Glutamatergic neuron (in vitro differentiated cells): ENCODE data around the gene XPOT. TPM values are rescaled to one million over a fixed set of nuclear protein-coding genes. Genes with fewer than 3 reads are reported as not detected.

Source experiments
- DNase-seq: peaks from one replicate; pipeline ENCODE4 v3.0.0; 2022
- H3K27ac Mint-ChIP-seq: one replicate; pipeline ENCODE4 v1.8.0; 2020; ENCODE audit warnings: mild to moderate bottlenecking, mixed read lengths, inconsistent platforms; ENCODE audit not compliant: unreplicated experiment
- H3K27me3 Mint-ChIP-seq: one replicate; pipeline ENCODE4 v1.8.0; 2020; ENCODE audit warnings: mild to moderate bottlenecking, moderate library complexity, mixed read lengths, inconsistent platforms; ENCODE audit not compliant: unreplicated experiment
- H3K36me3 Mint-ChIP-seq: one replicate; pipeline ENCODE4 v1.8.0; 2020; ENCODE audit warnings: mild to moderate bottlenecking, mixed read lengths, inconsistent platforms; ENCODE audit not compliant: unreplicated experiment
- H3K4me1 Mint-ChIP-seq: one replicate; pipeline ENCODE4 v1.8.0; 2020; ENCODE audit warnings: mild to moderate bottlenecking, low read depth, mixed read lengths, inconsistent platforms; ENCODE audit not compliant: unreplicated experiment
- H3K4me3 Mint-ChIP-seq: one replicate; pipeline ENCODE4 v1.8.0; 2020; ENCODE audit warnings: mild to moderate bottlenecking, mixed read lengths, inconsistent platforms; ENCODE audit not compliant: unreplicated experiment
- H3K9me3 Mint-ChIP-seq: one replicate; pipeline ENCODE4 v1.8.0; 2020; ENCODE audit warnings: mild to moderate bottlenecking, moderate library complexity, mixed read lengths, inconsistent platforms; ENCODE audit not compliant: unreplicated experiment
- CTCF ChIP-seq: fragments of 200-600 bp; sonication (generic); IDR thresholded peaks from one replicate; pipeline ENCODE4 v1.5.0; 2021; ENCODE audit not compliant: partially characterized antibody, unreplicated experiment
- total RNA-seq: library from RNA; stranded (reverse); fragmentation: NEBNext Ultra II Directional; extraction: Animal tissue kit (Norgen Biotek cat#: 25700); gene quantifications from one replicate; pipeline ENCODE4 v1.2.1, GENCODE V29; 2021; ENCODE audit not compliant: unreplicated experiment

XPOT gene
- total RNA-seq, 1 donor from 2014 or later, result 108 TPM

GRCh38 chr12:64486657-64487056, 82.5 kb downstream of the XPOT start:
- no peak for TF ChIP-seq CTCF
- no peaks in the 10 kb centered on the region for H3K36me3 Mint-ChIP-seq
- no peaks in the 10 kb centered on the region for H3K27me3 Mint-ChIP-seq
- no peak overlapping the region for H3K27ac Mint-ChIP-seq
- DNase-seq, result no peak
- no peaks in the 10 kb centered on the region for H3K4me1 Mint-ChIP-seq
- no peak overlapping the region for H3K4me3 Mint-ChIP-seq
- H3K9me3 Mint-ChIP-seq, result no peaks in the 10 kb centered on the region

- no peaks in the 10 kb centered on the region for H3K36me3 Mint-ChIP-seq
- no peaks in the 10 kb centered on the region for H3K27me3 Mint-ChIP-seq
- TF ChIP-seq CTCF, result no peak
- no peak overlapping the region for H3K4me3 Mint-ChIP-seq
- DNase-seq, result no peak
- no peaks in the 10 kb centered on the region for H3K9me3 Mint-ChIP-seq
- H3K4me1 Mint-ChIP-seq, result no peaks in the 10 kb centered on the region
- no peak overlapping the region for H3K27ac Mint-ChIP-seq
These were observed 87.5 kb downstream of the XPOT start for GRCh38 chr12:64491718-64492117.

GRCh38 chr12:64493513-64493912, 89.3 kb downstream of the XPOT start:
- Mint-ChIP-seq H3K4me3 (no peak overlapping the region), H3K36me3 (no peaks in the 10 kb centered on the region), H3K27me3 (no peaks in the 10 kb centered on the region), H3K27ac (no peak overlapping the region), H3K9me3 (no peaks in the 10 kb centered on the region), H3K4me1 (no peaks in the 10 kb centered on the region)
- no peak for DNase-seq
- no peak for TF ChIP-seq CTCF

GRCh38 chr12:64494998-64495729, 91.0 kb downstream of the XPOT start:
- Mint-ChIP-seq H3K27ac (no peak overlapping the region), H3K9me3 (no peaks in the 10 kb centered on the region), H3K4me1 (no peaks in the 10 kb centered on the region), H3K27me3 (no peaks in the 10 kb centered on the region), H3K4me3 (no peak overlapping the region), H3K36me3 (no peaks in the 10 kb centered on the region)
- no peak for DNase-seq
- TF ChIP-seq CTCF, result no peak

- H3K36me3 Mint-ChIP-seq, result no peaks in the 10 kb centered on the region
- H3K27me3 Mint-ChIP-seq, result no peaks in the 10 kb centered on the region
- DNase-seq, result no peak
These were observed 92.7 kb downstream of the XPOT start for GRCh38 chr12:64496839-64497400.

More at GRCh38 chr12:64496839-64497400, 92.7 kb downstream of the XPOT start:
- Mint-ChIP-seq H3K4me1 (no peaks in the 10 kb centered on the region), H3K27ac (no peak overlapping the region), H3K9me3 (no peaks in the 10 kb centered on the region), H3K4me3 (no peak overlapping the region)
- no peak for TF ChIP-seq CTCF
